Activated naive CD4-positive, alpha-beta T cell treated with anti-CD3 and anti-CD28 coated beads, Interleukin-2, amount 10 ng/mL, durations not matched to agents 7 days and 5 days (primary cell): Measurements from ENCODE around the gene TRIM25.

ENCODE experiments used
- CTCF ChIA-PET: fragments of 350-600 bp; sonication (Branson Sonifier 250); formaldehyde crosslinking; loops from one replicate; lab custom pipeline; 2021; ENCODE audit warnings: antibody characterized with exemption; lab: Charles Lee
- DNase-seq: peaks from one replicate; pipeline ENCODE4 v3.0.0-alpha.2; 2020
- H3K27ac Mint-ChIP-seq: one replicate; pipeline ENCODE4 v1.8.0; 2021; ENCODE audit warnings: mild to moderate bottlenecking, moderate library complexity, mixed read lengths
- H3K27me3 Mint-ChIP-seq: one replicate; pipeline ENCODE4 v1.8.0; 2021; ENCODE audit warnings: mild to moderate bottlenecking, mixed read lengths
- H3K36me3 Mint-ChIP-seq: one replicate; pipeline ENCODE4 v1.8.0; 2021; ENCODE audit warnings: mixed read lengths
- H3K4me1 Mint-ChIP-seq: one replicate; pipeline ENCODE4 v1.8.0; 2021; ENCODE audit warnings: mixed read lengths
- H3K4me3 Mint-ChIP-seq: one replicate; pipeline ENCODE4 v1.8.0; 2021; ENCODE audit warnings: mild to moderate bottlenecking, moderate library complexity, mixed read lengths
- H3K9me3 Mint-ChIP-seq: one replicate; pipeline ENCODE4 v1.8.0; 2021; ENCODE audit warnings: mixed read lengths

The TRIM25 gene

GRCh38 chr17:56851008-56851407, 62.8 kb downstream of the TRIM25 start:
- Mint-ChIP-seq H3K9me3 (no peaks in the 10 kb centered on the region), H3K27ac (peak overlapping the region; percentile 46), H3K27me3 (no peaks in the 10 kb centered on the region), H3K4me1 (peaks cover 11% of the 10 kb centered on the region), H3K4me3 (no peak overlapping the region), H3K36me3 (peaks cover 51% of the 10 kb centered on the region)
- CTCF ChIA-PET = interaction anchor here (1.0 to 1.7 kb wide), 2 partner anchors 9 to 31 kb away, joined by 3 to 7 read pairs; no protein-coding TSS in a partner anchor
- DNase-seq = no peak

- Mint-ChIP-seq H3K36me3 (peaks cover 50% of the 10 kb centered on the region), H3K9me3 (no peaks in the 10 kb centered on the region), H3K4me1 (peaks cover 11% of the 10 kb centered on the region), H3K27ac (no peak overlapping the region), H3K4me3 (no peak overlapping the region), H3K27me3 (no peaks in the 10 kb centered on the region)
- CTCF ChIA-PET = interaction anchor here (1.0 to 1.7 kb wide), 2 partner anchors 9 to 31 kb away, joined by 3 to 7 read pairs; no protein-coding TSS in a partner anchor
- no peak for DNase-seq
Observed at GRCh38 chr17:56850591-56850990, 63.3 kb downstream of the TRIM25 start.

DNA sequence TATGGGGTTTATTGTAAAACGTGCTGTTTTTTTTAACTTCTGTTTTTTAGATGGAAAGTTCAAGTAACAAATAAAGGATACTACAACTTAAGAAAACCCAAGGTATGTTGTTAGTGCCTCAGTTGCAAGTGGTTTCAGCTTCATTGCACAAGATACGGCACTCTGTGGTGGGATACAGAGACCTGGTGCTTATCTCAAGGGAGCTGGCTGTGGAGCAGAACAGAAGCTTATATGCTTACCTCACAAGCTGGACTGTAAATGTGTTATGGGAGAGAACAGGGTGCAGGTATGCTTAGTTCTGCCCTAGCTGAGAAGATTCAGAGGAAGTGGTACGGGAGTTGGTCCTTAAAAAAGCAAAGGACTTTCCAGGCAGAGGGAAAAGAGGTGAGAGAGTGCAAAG, 64.7 kb downstream of the TRIM25 start:
- H3K36me3 Mint-ChIP-seq = peaks cover 48% of the 10 kb centered on the region
- no peak overlapping the region for H3K27ac Mint-ChIP-seq
- DNase-seq = no peak
- no peaks in the 10 kb centered on the region for H3K9me3 Mint-ChIP-seq
- CTCF ChIA-PET = interaction anchor here (1.7 kb wide), 1 partner anchor 30 kb away, joined by 7 read pairs; no protein-coding TSS in a partner anchor
- peaks cover 11% of the 10 kb centered on the region for H3K4me1 Mint-ChIP-seq
- no peaks in the 10 kb centered on the region for H3K27me3 Mint-ChIP-seq
- H3K4me3 Mint-ChIP-seq = no peak overlapping the region

DNA sequence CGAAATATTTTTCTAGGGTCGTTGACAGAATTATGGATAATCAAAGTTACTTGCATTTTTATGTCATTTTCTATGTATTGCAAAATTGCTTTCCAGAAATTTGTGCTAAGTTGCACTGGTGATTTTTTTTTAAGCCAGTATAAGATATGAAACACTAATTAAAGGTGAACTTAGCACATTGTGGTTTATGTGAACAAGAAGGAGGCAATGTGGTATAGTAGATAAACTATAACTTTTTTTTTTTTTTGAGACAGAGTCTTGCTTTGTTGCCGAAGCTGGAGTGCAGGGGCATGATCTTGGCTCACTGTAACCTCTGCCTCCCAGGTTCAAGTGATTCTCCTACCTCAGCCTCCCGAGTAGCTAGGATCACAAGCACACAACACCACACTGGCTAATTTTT, 66.7 kb downstream of the TRIM25 start:
- Mint-ChIP-seq H3K4me1 (peaks cover 11% of the 10 kb centered on the region), H3K36me3 (peaks cover 47% of the 10 kb centered on the region), H3K4me3 (no peak overlapping the region), H3K27ac (no peak overlapping the region), H3K27me3 (no peaks in the 10 kb centered on the region), H3K9me3 (no peaks in the 10 kb centered on the region)
- CTCF ChIA-PET = no interaction called here
- no peak for DNase-seq

GRCh38 chr17:56845934-56846333, 67.9 kb downstream of the TRIM25 start:
- H3K27me3 Mint-ChIP-seq = no peaks in the 10 kb centered on the region
- peaks cover 8% of the 10 kb centered on the region for H3K4me1 Mint-ChIP-seq
- H3K4me3 Mint-ChIP-seq = no peak overlapping the region
- H3K27ac Mint-ChIP-seq = no peak overlapping the region
- no peak for DNase-seq
- peaks cover 38% of the 10 kb centered on the region for H3K36me3 Mint-ChIP-seq
- no peaks in the 10 kb centered on the region for H3K9me3 Mint-ChIP-seq
- CTCF ChIA-PET = no interaction called here

DNA sequence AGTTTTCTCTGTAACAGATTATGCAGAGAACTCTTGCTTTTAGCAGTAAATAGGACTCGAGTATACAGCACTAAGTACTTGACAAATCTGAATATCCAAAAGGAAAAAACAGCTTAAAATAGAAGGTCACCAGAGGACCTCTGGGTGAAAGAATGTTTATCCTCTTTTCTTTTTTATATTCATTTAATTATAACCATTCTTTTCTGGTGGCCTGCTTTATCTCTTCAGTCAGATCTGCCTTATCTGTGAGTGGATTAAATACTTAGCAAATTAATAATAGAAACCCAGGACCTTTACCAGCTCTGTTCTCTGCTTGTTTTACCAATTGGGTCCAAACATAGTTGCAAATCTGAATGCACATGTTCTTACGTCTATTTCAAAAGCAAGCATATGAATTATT, 71.3 kb downstream of the TRIM25 start:
- H3K4me3 Mint-ChIP-seq = no peak overlapping the region
- no peaks in the 10 kb centered on the region for H3K9me3 Mint-ChIP-seq
- CTCF ChIA-PET = interaction anchor here (1.8 kb wide), 1 partner anchor 23 kb away, joined by 7 read pairs; no protein-coding TSS in a partner anchor
- H3K27me3 Mint-ChIP-seq = no peaks in the 10 kb centered on the region
- H3K27ac Mint-ChIP-seq = no peak overlapping the region
- peaks cover 28% of the 10 kb centered on the region for H3K36me3 Mint-ChIP-seq
- no peak for DNase-seq
- peaks cover 24% of the 10 kb centered on the region for H3K4me1 Mint-ChIP-seq

- CTCF ChIA-PET = interaction anchor here (1.9 kb wide), 1 partner anchor 19 kb away, joined by 6 read pairs; no protein-coding TSS in a partner anchor
- DNase-seq = no peak
- H3K27me3 Mint-ChIP-seq = no peaks in the 10 kb centered on the region
- H3K27ac Mint-ChIP-seq = no peak overlapping the region
- H3K36me3 Mint-ChIP-seq = peaks cover 34% of the 10 kb centered on the region
- H3K4me1 Mint-ChIP-seq = peaks cover 48% of the 10 kb centered on the region
- H3K4me3 Mint-ChIP-seq = peak overlapping the region; percentile 43
- H3K9me3 Mint-ChIP-seq = no peaks in the 10 kb centered on the region
Observed at GRCh38 chr17:56838687-56839086, 75.2 kb downstream of the TRIM25 start.
